HG03571 (cell line): ENCODE measurements around the gene FAIM2.

Source experiments
- ATAC-seq: cut with Tn5 transposase; IDR thresholded peaks from one replicate; pipeline ENCODE4 v1.9.1; 2021; ENCODE audit not compliant: unreplicated experiment

Gene FAIM2

DNA sequence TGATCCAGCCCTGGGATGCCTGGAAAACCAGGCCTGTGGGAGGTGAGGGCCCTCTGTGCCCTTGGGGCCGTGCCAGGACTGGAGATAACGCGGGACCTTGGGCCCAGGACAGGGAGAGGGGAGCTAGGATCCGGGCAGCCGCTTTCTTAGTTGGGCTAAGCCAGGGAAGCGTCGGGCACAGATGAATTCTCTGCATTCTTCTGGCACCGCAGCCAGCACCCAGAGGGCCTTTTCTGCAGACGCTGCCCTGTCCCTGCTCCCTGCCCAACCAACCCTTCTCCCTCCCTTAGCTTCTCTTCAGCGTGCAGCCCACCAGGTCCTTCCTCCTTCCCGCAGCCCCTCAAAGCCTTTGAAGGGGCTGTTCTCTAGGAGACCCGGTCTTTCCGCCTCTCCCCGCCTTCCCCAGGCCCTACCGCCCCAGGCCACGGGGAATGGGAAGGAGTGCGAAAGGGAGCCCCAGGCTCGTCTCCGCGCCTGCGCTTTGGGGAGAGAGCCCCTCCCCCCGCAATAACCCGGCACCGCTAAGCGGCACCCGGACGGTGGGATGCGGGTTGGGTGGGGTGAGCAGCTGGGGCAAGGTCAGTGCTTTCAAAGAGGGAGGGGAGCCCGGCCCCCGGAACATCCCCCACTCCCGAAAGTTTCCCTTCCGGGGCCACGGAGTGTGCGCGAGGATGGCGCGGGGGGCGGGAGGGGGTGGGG is 76.2 kb downstream of the FAIM2 start:
- ATAC-seq: peak; percentile 3

DNA sequence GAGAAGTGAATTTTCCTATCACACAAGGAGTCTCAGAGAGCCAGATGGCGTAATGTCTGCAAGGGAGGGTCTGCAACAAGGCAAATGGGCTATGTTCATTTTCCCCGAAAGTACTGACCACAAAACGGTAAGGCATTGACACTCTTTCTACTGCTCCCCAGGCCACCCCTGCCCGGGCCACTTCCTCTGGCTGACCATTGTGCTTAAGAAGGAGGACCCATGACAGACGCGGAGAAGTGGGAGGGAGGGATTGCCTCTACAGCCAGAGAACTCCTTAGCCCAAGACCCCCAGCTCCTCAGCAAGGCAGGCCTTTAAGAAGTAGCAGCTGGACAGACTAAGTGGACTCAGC is 76.7 kb downstream of the FAIM2 start:
- no peak for ATAC-seq

DNA sequence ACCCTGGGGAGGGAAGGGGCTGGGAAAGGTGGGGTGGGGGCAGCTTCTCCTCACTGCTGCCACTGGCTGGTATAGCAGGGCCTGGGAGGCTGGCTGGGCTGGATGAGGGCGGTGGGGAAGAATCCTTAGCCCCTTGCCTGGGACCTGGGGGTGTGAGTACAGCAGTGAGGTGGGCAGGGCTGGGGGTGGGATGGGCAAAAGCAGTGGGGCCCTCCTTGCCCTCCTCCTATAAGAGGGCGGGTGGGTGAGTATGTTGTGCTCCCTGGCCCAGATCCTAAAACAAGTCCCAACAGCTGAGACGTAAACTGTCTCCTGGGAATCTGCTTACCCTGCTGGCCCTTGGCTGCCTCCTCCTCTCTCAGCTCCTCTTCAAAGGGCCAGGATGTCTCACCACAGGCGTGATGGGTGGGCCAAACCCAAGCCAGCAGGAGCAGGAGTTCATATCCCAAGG is 77.7 kb downstream of the FAIM2 start:
- no peak for ATAC-seq

DNA sequence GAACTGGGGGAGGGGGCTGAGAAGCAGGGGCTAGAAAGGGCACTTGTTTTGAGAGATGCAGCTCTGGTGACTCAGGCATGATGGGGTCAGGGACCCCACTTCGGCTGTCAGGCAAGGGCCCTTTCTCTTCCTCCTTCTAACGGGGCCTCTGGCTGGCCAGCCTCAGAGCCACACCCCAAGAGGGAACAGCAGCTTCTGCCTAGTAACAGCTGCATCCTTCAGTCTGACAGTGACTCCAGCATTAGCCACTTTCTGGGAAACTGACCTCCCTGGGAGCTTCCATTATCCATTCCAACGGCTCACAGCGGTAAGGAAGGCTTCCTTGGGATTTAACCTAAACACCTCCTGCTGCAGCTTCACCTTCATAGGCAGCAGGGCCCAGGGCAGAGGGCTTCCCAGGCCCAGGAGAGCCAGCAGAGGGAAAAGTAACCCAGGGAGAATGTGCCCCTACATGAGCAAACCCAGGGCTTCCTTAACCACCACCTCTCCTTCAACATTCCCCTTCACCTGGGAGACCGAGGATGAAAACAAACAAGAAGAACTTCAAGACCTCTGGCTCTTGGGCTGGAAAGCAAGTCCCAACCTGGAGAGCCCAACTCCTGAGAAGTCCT is 78.2 kb downstream of the FAIM2 start:
- ATAC-seq: no peak

DNA sequence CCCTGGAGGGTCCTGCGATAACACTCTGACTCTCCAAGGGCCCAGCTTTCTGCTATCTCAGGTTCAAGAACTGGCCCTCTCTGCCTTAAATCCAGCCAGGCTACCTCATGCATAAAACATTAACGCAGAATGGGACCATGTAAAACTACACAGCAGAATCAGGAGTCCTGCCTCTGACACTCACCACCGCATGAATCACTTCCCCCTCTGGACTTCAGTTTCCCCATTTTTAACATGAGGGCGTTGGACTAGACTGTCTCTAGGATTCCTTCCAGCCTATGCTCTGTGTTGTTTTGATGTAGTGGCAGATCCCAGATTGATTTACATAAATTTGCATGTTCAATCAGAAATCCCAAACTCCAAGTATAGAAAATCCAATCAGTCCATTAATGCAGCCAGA is 78.8 kb downstream of the FAIM2 start:
- no peak for ATAC-seq

DNA sequence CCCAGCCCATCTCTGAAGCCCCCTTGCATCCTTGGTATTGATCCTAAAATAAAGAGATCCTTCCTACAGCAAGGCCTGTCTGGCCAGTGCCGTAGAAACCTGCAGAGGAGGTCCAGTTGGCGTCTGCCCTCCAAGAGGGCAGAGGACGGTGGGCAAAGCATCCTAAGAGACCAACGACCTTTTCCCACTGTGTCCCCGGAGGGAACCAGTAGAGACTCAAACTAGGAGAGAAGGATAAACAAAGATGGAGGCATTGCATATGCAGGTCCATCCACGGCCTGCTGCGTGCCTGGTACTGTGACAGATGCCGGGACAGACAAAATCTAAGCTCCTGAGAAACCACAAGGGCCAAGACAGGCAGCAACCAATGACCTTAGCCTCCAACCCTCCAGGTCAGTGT is 79.3 kb downstream of the FAIM2 start:
- ATAC-seq: no peak

DNA sequence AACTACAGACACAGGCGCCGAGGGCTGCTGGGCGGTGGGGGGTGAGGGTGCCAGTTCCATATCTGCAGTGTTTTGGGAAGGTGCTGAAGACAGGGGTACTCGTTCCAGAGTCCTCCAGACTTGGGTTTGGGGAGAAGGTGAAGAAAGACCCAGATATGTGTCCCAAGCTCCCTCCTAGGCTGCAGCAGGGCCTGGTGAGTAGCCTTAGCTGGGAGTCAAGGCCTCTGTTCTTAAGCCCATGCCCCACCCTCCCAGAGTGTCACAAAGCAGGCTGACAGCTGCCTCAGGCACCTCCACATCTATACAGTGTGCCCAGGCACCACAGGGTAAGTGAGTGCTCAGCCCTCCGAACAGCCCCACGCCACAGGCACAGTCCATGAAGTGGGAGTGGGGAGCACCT is 79.7 kb downstream of the FAIM2 start:
- no peak for ATAC-seq

DNA sequence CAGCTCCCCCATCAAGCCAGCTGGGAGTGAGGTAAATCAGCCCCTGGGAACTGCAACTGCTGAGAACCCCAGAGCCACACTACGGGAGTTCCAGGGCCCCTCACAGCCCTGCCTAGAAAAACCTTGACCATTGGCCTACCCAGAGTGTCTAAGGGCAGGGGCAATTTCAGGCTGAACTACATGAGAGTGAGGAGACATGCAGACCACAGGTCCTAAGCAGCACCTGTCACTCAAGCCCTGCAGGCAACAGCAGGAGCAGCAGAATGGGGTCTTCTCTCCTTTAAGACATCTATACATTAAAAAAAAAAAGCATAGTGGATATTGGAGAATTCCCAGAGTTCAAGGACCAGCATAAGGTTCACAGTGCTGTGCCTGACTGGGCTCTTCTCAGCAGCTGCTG is 80.3 kb downstream of the FAIM2 start:
- no peak for ATAC-seq

DNA sequence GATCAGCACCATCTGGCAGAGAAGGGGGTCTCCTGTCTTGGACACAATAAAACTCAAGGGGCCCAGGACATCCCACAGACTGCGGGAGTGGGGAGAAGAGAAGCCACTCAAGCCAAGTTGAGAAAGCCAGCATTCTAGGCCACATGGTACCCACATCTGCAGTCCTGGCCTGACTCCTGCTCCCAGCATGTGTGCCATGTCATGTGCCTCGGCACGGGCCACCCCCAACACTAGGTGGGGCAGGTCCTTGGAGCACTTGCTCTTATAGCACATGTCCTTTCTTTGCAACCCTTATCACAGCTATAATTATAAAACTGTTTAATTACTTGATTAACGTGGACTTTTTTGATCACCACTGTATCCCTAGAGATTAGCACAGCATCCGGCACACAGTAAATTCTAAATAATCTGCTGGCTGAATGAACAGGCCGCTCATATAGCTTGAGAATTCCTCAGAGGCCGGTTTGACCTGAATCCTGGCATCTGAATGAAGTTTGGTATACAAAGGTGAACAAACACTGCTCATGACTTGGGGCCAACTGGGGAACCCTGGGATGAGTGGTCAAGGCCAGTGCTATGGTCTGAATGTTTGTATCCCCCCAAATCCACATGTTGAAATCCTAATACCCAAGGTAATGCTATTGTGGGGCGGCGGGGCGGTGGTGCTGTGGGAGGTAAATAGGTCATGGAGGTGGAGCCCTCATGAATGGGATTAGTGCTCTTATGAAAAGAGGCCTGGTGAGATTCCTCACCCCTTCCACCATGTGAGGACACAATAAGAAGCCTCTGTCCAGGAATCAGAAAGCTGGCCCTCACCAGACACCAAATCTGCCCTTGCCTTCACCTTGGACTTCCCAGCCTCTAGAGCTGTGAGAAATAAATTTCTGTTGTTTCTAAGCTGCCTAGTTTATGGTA is 82.1 kb downstream of the FAIM2 start:
- ATAC-seq: no peak

DNA sequence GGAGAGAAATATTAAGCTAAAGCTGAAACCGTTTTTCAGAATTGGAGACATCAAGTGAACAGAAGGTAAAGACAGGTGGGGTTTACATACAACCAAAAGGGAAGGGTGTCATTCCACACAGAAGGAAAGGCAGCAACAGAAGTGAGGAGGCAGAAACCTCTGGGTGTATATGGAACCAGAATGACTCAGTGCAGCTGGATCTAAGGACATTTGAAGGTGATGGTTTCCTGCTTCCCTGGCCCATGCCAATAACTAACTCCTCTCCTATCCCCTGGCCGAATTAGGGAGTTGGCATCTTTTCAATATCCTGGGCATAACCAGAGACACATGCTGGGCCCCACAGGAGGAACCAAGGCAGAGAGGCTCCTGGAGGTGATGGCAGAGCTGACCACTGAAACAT is 83.9 kb downstream of the FAIM2 start:
- no peak for ATAC-seq

DNA sequence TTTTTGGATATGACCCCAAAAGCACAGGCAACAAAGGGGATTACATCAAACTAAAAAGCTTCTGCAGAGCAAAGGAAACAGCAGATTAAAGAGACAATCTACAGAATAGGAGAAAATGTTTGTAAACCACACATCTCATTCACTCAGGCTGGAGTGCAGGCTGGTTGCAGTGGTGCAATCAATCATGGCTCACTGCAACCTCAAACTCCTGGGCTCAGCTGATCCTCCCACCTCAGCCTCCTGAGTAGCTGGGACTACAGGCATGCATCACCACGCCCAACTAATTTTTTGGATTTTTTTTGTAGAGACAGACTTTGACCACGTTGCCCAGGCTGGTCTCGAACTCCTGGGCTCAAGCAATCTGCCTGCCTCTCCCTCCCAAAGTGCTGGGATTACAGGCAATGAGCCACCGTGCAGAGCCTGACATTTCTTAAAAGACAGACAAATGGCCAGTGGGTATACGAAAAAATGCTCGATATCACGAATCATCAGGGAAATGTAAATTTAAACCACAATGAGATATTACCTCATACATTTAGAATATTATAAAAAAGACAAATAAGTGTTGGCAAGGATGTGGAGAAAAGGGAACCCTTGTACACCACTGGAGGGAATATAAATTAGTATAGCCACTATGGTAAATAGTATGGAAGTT is 85.3 kb downstream of the FAIM2 start:
- no peak for ATAC-seq
